ENCODE measurements around the gene RNF151.

The RNF151 gene

GRCh38 chr16:2002406-2003230, 36.0 kb downstream of the RNF151 start:
- H2AFZ ChIP-seq (ENCODE audit: low read length), result no peak overlapping the region
- no peaks in the 10 kb centered on the region for H3K36me3 ChIP-seq (replicated peaks; ENCODE audit: insufficient read depth, low read length)
- H3K9ac ChIP-seq (ENCODE audit: low read length), result no peak overlapping the region
- peaks cover 49% of the 10 kb centered on the region for H3K79me2 ChIP-seq (ENCODE audit: low read length)
- peaks cover 5% of the 10 kb centered on the region; the same call in 1 of the 2 replicates for H3K4me1 ChIP-seq (ENCODE audit: low read length)
- H3K27me3 ChIP-seq (replicated peaks; ENCODE audit: insufficient read depth, low read length), result no peaks in the 10 kb centered on the region
- H3F3A ChIP-seq (ENCODE audit: insufficient read depth, low read length), result no peaks in the 10 kb centered on the region
- H4K20me1 ChIP-seq (ENCODE audit: insufficient read depth, low read length), result peaks cover 2% of the 10 kb centered on the region; the same call in 1 of the 2 replicates
- no peak for DNase-seq
- H3K4me3 ChIP-seq (ENCODE audit: low read length), result no peak overlapping the region
- TF ChIP-seq CTCF (IDR thresholded peaks at IDR 0.05; ENCODE audit: low read length), result no peak
- no peak for TF ChIP-seq EZH2phosphoT487 (IDR thresholded peaks at IDR 0.05; ENCODE audit: low read length)
- TF ChIP-seq EZH2 (optimal IDR thresholded peaks at IDR 0.05; ENCODE audit: low read depth, low read length), result no peak
- H3K9me3 ChIP-seq (replicated peaks; ENCODE audit: insufficient read depth, low read length), result no peaks in the 10 kb centered on the region
- H3K4me2 ChIP-seq (ENCODE audit: low read depth, low read length), result no peak overlapping the region
- no peaks in the 10 kb centered on the region for H3K9me2 ChIP-seq (replicated peaks; ENCODE audit: insufficient read depth, low read length)
- H3K27ac ChIP-seq (ENCODE audit: low read length), result no peak overlapping the region

GRCh38 chr16:2003231-2003826, 36.7 kb downstream of the RNF151 start:
- Histone ChIP-seq H3K4me1 (ENCODE audit: low read length) (peaks cover 12% of the 10 kb centered on the region; the same call in 1 of the 2 replicates), H3K27ac (ENCODE audit: low read length) (no peak overlapping the region), H3K79me2 (ENCODE audit: low read length) (peaks cover 56% of the 10 kb centered on the region), H3K36me3 (replicated peaks; ENCODE audit: insufficient read depth, low read length) (no peaks in the 10 kb centered on the region), H2AFZ (ENCODE audit: low read length) (no peak overlapping the region), H3K9ac (ENCODE audit: low read length) (no peak overlapping the region), H3K9me2 (replicated peaks; ENCODE audit: insufficient read depth, low read length) (no peaks in the 10 kb centered on the region), H4K20me1 (ENCODE audit: insufficient read depth, low read length) (peaks cover 6% of the 10 kb centered on the region; the same call in 1 of the 2 replicates), H3K9me3 (replicated peaks; ENCODE audit: insufficient read depth, low read length) (no peaks in the 10 kb centered on the region), H3F3A (ENCODE audit: insufficient read depth, low read length) (no peaks in the 10 kb centered on the region), H3K4me3 (ENCODE audit: low read length) (no peak overlapping the region), H3K4me2 (ENCODE audit: low read depth, low read length) (no peak overlapping the region), H3K27me3 (replicated peaks; ENCODE audit: insufficient read depth, low read length) (no peaks in the 10 kb centered on the region)
- no peak for DNase-seq
- no peak for TF ChIP-seq EZH2 (optimal IDR thresholded peaks at IDR 0.05; ENCODE audit: low read depth, low read length)
- no peak for TF ChIP-seq EZH2phosphoT487 (IDR thresholded peaks at IDR 0.05; ENCODE audit: low read length)
- TF ChIP-seq CTCF (IDR thresholded peaks at IDR 0.05; ENCODE audit: low read length), result no peak

GRCh38 chr16:2003827-2004641, 37.4 kb downstream of the RNF151 start:
- Histone ChIP-seq H3K27me3 (replicated peaks; ENCODE audit: insufficient read depth, low read length) (no peaks in the 10 kb centered on the region), H3K9ac (ENCODE audit: low read length) (no peak overlapping the region), H3K27ac (ENCODE audit: low read length) (no peak overlapping the region), H3K4me1 (ENCODE audit: low read length) (peaks cover 14% of the 10 kb centered on the region; the same call in 1 of the 2 replicates), H3F3A (ENCODE audit: insufficient read depth, low read length) (no peaks in the 10 kb centered on the region), H3K36me3 (replicated peaks; ENCODE audit: insufficient read depth, low read length) (no peaks in the 10 kb centered on the region), H3K9me3 (replicated peaks; ENCODE audit: insufficient read depth, low read length) (no peaks in the 10 kb centered on the region), H3K4me2 (ENCODE audit: low read depth, low read length) (no peak overlapping the region), H2AFZ (ENCODE audit: low read length) (no peak overlapping the region), H3K9me2 (replicated peaks; ENCODE audit: insufficient read depth, low read length) (no peaks in the 10 kb centered on the region), H3K79me2 (ENCODE audit: low read length) (peaks cover 63% of the 10 kb centered on the region), H3K4me3 (ENCODE audit: low read length) (no peak overlapping the region), H4K20me1 (ENCODE audit: insufficient read depth, low read length) (peaks cover 6% of the 10 kb centered on the region; the same call in 1 of the 2 replicates)
- peak; percentile 85 for DNase-seq
- TF ChIP-seq EZH2phosphoT487 (IDR thresholded peaks at IDR 0.05; ENCODE audit: low read length) (no peak), CTCF (IDR thresholded peaks at IDR 0.05; ENCODE audit: low read length) (peak; percentile 91), EZH2 (optimal IDR thresholded peaks at IDR 0.05; ENCODE audit: low read depth, low read length) (no peak)

All from MM.1S (cell line).